ENCODE measurements around the gene FKBP4. TPM values are rescaled to one million over a fixed set of nuclear protein-coding genes. Genes with fewer than 3 reads are reported as not detected.

Gene FKBP4
- 68.0 and 86.7 TPM in 2 replicates for total RNA-seq

GRCh38 chr12:2794736-2795289, at the start of gene FKBP4:
Gene FKBP4, plus strand, starts transcription at chr12:2794970. Its CDS starts 170 bp downstream, at chr12:2795140.

GRCh38 chr12:2812290-2813213, 17.8 kb downstream of the FKBP4 start, which contains the start of gene ITFG2:
Gene ITFG2, plus strand, starts transcription at chr12:2812668. Its CDS starts 93 bp downstream, at chr12:2812761.

GRCh38 chr12:2834581-2835491, 40.1 kb downstream of the FKBP4 start, which contains the start of gene NRIP2:
Gene NRIP2, minus strand, starts transcription at chr12:2835035. Its CDS starts 52 bp downstream, at chr12:2834983.

Other genes starting within 250 kb of the FKBP4 start
- gene ITFG2, start 17.7 kb downstream of the FKBP4 start, total RNA-seq, result 14.4 and 15.6 TPM in 2 replicates
- gene NRIP2, start 40.1 kb downstream of the FKBP4 start, total RNA-seq, result under 0.01 and 0.22 TPM in 2 replicates
- 0.12 TPM in 1 of 2 replicates, not detected in the other for gene TEX52, start 62.1 kb downstream of the FKBP4 start, total RNA-seq
- 5.7 and 14.3 TPM in 2 replicates for gene FOXM1, start 82.2 kb downstream of the FKBP4 start, total RNA-seq
- gene RHNO1, start 82.3 kb downstream of the FKBP4 start, total RNA-seq, result 20.6 and 30.1 TPM in 2 replicates
- gene TULP3, start 95.9 kb downstream of the FKBP4 start, total RNA-seq, result 32.0 and 38.0 TPM in 2 replicates
- gene TEAD4, start 164.4 kb downstream of the FKBP4 start, total RNA-seq, result 5.3 and 6.4 TPM in 2 replicates

Measured in uterine smooth muscle cell (primary cell).